NCI-H510A (cell line): ENCODE results near the gene CCDC3.
A peak's percentile ranks its signal among the peaks of the same experiment; 100 is the strongest.

Source experiments
- DNase-seq: peaks from one replicate; lab custom pipeline; 2025; lab: John Stamatoyannopoulos, UW

Gene CCDC3

DNA sequence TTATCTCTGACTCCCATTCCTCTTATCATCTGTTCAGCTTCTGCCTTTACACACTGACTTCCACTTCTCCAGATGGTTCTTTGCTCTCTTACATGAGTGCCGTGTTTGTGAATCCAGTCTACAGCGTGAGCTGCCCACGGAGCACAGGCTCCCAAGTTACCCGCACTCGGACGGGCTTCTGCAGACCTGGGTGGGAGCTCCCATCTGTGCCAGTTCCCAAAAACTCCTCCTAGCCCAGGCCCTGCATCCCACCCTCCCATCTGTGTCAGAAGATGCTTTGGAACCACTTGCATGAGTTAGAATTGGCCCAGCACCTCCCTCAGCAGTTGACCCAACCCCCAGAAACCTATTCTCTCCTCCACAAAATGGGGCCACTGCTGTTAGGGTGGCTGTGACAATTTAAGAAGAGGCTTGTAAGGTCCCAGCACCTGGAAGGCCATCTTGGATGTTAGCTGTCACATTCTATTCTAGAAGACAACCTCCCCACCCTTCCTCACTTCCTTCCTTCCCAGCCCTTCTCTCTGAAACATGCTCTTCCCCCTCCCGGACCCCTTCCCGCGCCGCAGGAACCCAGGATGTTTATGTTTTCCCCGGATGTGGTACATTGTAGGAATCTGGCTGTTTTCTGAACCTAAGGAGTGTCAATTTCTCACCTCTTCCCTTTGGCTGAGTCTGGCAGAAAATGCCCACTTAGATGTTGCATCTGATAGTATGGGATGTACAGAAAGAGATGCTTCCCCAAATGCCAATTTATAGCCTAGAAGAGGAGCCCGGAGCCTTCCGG lies 79.2 kb downstream of the CCDC3 start:
- no peak for DNase-seq

DNA sequence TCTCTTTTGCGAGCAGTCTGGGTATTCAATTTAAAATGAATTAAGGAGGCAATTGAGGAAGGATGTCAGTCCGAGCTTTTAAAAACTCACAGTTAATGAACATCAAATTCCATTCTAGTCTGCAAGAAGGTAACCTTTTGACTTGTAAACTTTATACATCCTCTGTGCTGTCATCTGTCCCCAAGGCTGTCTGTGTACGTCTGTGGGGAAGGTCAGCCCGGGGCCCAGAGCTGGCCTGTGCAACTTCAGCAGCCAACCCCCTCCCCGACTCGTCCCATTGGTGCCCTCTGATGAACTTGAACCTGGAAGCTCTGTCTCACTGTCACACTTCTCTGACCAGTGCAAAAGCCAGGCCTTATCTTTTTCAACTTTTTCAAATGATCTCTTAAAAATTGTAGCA lies 80.3 kb downstream of the CCDC3 start:
- DNase-seq, result no peak

DNA sequence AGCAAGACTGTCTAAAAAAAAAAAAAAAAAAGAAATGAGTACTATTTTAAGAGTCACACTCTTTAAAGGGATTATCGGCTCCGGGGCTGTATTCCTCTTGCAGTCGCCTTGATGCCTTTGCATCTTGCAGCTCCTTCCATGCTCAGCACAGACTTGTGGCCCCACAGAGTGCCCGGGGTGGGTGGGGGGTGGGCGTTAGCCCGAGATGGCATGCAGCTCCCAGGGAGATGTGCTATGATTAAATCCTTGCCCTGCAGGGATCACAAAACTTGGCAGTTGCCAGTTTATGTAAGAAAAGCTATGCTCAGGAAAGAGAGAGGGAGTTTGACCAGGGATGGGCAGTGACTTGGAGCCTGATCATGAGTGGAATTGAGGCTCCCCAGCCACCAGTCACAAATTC lies 81.9 kb downstream of the CCDC3 start:
- no peak for DNase-seq

DNA sequence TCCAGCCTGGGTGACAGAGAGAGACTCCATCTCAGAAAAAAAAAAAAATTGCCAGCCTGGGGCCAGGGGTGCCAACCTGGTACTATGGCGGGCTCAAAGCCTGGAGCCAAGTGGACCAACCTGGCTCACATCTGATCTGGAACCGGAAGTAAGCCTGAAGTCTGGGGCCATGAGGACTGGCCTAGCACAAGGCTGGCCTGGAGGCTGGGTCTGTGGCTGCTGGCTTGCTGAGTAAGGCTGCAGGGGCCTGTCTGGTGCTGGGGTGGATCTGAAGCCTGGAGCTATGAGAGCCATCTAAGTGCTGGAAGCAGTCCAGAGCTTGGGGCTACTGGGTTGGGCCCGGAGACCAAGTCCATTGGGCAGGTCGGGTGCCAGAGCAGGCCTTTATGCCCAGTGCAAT lies 84.9 kb downstream of the CCDC3 start:
- no peak for DNase-seq

DNA sequence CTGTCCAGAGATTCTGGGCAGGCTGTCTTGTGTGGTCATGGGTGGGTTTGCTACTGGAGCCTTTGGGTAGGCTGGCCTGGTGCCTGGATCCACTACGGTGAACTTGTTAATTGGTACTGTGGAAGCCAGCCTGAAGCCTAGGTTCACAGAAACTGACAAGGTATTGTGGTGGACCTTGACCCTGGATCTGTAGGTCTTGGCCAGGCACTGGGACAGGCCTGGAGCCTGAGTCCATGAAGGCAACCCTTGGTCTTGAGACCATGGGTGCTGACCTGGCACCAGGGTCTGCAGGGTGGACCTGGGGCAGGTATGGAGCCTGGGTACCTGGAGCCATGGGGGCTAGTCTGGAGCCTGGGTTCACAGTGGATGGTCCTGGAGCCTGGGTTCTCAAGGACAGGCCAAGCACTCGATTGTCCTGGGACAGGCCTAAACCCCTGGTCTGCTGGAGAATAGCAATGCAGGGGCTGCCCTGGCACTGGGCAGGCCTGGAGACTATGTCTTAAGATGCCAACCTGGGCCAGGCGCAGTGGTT lies 85.8 kb downstream of the CCDC3 start:
- no peak for DNase-seq

DNA sequence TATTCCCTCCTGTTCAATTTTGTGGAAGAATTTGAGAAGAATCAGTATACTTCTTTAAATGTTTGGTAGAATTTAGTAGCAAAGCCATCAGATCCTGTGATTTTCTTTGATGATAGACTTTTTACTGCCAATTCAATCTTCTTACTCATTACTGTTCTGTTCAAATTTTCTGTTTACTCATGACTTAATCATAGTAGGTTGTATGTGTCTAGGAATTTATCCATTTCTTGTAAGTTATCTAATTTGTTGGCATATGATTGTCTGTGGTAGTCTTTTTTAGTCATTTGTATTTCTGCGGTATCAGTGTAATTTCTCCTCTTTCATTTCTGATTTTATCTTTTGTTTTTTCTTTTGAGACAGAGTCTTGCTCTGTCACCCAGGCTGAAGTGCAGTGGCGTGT lies 87.4 kb downstream of the CCDC3 start:
- no peak for DNase-seq

DNA sequence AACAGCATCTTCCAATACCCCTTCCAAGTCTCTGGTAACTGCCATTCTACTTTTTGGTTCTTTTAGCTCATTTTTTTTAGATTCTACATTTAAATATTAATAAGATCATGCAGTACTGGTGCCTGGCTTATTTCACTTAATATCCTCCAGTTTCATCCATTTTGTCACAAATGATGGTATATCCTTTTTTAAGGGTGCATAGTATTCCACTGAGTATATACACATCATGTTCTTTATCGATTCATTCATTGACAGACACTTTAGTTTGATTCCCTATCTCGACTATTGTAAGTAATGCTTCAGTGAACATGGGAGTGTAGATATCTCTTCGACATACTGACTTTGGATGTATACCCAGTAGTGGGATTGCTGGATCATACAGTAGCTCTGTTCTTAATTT lies 89.7 kb downstream of the CCDC3 start:
- DNase-seq, result no peak

DNA sequence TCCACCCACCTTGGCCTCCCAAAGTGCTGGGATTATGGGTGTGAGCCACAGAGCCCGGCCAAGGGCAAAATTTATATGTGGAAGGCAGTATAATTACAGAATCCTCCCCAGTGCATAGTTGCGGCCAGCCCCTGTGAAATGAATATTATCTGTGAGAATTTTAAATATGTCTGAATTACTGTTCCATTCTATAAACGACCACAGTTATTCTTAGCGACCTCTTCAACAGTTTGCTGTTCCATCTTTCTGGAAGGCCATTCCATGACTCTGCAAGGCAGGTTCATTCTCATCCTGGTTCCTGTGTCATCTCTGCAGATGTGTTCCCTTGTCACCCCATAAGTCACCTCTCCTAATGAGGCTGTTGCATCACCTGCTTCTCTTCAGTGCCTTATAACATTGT lies 90.7 kb downstream of the CCDC3 start:
- no peak for DNase-seq

DNA sequence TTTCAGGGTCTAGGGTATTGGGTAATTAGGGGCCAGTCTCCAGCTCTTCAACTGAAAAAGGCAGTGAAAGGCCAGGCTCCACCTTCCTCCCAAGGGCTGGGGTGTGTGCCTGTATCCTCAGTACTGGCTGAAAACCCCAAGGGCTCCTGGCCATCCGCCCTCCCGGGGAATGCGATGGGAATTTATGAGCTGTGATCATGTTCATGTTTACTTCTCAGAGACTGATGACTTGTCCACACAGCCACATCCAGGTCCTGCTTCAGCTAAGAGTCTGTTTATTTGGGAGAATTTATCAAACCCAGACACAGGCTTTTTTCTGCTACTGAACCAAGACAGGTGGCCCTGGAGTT lies 91.7 kb downstream of the CCDC3 start:
- DNase-seq, result no peak

DNA sequence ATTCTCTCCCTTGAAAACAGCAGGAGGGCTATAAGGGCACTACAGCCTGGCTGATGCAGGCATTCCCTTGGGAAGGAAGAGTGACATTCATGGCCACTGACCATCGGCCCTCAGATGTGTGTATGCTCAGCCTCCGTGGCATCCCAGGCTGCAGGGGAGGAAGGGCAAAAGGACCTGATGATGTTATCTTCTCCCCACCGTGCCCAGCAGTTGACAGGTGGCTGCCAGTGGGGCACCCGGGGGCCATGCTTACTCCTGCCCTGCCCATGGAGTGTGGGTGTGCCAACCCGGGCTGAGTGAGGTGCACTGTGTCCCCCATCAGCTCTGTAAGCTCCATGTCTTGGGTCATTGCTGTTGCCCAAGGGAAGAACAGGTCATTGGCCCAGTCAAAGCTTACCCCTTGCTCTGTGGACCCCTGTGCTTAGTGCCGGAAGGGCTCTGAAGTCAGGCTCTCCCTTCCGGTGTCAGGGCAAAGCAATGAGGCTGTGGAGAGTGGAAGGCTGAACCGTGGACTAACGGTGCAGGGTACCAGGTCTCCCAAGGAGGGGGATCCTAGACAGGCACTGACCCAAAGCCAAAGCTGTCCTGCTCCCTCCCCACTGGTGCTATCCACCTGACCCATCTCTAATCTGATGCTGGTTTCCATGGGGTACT lies 92.2 kb downstream of the CCDC3 start:
- no peak for DNase-seq

DNA sequence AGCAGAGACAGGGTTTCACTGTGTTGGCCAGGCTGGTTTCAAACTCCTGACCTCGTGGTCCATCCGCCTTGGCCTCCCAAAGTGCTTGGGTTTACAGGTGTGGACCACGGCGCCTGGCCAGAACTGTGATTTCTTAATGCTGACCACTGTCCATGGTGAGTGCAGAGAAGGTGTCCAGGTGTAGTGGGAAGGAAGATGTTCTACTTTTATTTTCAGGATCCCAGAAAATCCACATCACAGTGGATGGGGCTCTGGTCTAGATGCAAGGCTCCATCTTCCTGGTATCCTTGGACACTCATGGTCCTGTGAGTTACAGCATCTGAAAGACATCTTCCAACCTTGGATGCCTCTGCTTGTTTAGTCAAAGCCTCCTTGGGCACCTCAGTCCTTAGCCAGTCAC lies 92.7 kb downstream of the CCDC3 start:
- DNase-seq, result no peak

DNA sequence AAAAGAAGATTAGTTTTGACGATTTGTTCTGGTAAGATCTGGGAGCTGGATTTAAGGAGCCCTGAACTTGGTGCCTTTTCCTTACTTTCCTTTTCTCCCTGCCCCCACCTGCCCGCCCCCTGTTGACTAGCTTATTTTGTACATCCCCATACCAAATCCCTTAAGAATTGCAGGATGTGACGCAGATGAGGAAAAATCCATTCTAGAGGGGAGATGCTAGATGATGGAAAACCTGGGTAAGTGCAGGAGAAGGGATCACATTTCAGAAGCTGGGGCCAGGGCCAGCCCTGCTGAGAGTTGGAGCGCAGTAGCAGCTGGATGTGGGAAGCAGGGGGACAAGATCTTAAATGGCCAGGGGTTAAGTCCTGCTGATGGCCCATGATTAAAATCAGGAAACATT lies 93.9 kb downstream of the CCDC3 start:
- no peak for DNase-seq

DNA sequence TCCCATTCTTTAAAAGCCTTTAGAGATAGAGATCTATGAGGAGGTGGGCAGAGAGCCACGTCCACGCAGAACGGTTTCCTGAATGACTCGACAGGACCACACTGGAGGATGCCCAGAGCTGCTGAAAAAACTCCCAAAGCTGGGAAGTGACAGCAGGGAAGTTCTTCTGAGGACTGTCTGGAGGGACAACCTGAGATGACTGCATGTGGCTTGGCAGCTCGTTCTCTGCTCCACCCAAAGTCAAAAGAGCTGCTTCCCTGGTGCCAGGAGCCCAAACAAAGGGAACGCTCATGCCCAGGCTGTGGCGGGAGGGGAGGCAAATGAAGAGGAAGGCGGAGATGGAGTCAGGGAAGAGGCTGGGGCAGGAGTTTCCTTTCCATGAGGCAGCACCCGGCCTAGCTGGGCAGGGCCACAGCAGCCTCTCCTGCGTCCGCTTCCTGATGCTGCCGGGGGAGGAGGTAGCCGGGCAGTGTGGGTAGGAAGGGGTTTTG lies 95.4 kb downstream of the CCDC3 start:
- no peak for DNase-seq

DNA sequence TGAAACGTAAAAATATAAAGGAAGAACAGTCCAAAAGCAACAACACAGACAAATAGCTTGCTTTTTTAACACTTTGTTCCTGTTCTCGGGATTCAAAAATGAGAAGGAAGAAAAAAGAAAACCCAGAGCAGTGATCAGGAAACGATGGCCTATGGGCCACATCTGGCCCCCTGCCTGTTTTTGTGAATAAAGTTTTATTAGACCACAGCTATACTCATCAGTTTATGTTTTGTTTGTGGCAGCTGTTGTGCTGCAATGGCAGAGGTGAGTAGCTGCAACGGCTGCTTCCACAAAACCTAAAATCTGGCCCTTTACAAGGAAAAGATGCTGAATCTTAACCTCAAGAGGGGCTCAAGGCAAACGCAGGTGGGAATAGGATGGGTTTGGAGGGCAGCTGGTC lies 96.4 kb downstream of the CCDC3 start:
- DNase-seq, result no peak

DNA sequence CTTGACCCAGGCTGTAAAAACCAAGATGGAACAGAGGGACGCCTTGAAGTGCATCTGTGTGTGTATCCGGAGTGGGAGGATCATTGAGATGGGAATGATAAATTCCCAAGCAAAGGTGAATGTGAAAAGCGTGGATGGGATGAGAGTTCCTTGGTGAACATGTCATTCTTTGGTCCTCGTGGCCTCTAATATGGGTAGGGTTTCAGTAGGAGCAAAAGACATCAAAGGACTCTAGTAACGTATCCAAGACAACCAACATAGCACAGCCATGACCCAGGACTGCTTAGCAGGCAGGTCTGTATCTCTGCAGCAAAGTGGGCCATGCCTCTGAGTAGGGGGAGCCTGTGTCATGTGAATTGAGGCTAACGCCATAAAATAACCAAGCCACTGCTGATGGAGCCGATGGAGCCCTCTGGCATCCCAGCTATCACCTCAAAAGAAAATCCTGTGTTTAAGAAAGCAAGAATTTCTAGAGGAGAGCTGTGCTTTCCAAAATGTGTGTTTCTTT lies 98.6 kb downstream of the CCDC3 start:
- no peak for DNase-seq

DNA sequence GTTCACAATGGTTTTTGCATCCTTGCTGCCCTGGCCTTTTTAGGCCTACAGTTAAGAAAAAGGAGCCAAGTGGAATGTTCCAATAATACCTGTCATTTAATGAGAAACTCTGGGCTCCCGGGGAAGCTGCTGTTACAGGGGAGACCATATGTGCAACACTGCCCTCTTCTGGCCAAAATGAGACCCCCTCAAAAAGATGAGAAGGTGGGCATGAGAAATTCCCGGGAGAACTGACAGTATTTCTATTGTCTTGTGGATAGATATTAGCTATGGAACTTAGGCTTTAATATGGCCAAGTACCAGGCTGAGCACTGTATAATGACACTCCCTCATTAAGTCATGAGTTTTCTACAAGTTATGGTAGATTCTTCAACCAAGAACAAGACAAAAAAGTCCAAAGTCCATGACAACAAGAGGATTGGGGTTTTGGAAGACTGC lies 99.4 kb downstream of the CCDC3 start:
- DNase-seq, result peak; percentile 44

DNA sequence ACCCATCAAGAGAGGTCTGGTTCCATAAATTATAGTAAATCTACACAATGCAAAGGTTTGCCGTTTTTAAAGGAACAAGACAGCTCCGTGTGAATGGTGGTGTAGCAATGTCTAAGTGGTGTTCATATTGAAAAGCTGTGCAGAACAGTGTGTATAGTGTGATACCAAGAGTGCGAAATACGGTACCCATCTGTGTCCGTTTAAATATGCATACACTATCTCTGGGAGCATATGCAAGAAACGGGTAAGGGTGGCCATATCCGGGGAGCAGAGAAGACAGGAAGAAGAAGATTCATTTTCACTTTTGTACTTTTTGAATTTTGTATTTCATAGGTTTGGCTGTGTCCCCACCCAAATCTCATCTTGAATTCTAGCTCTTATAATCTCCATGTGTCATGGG lies 102.0 kb downstream of the CCDC3 start:
- no peak for DNase-seq

DNA sequence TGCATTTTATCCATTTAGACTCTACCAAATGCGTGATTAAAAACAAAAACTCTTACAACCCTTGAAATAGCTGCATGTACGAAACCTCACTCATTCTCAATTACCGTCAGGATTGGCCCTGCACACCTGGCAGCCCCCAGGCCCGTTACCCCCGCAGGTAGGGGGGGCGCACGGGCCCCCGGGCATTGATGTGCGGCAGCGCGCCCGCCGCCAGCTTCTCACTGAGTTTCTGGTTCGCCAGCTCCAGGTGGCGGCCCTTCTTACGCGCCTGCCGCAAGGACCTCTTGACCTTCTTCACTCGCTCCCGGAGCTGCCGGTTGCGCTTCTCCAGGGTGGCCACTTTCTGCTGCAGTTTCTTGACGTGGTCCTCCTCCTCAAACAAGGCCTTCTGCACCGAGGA lies 103.2 kb downstream of the CCDC3 start:
- no peak for DNase-seq

DNA sequence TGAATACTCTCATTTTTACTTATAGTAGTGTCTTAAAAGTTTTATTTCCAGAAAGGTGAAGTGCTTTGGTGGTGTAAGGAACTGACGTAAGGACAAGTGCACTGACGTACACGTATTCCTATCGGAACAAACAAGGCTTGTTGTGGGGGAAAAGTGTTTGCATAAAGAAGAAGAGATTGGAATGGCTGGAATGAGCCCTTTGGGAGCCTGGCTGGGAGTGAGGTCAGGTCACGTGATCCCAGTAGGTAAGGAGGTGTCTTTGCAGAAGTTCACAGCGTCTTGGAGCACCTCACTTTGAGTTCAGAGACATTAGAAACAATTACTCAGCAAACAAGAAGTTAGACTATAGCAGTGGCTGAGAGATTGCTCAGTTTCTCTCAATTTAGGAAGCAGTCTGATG lies 104.2 kb downstream of the CCDC3 start:
- DNase-seq, result no peak

DNA sequence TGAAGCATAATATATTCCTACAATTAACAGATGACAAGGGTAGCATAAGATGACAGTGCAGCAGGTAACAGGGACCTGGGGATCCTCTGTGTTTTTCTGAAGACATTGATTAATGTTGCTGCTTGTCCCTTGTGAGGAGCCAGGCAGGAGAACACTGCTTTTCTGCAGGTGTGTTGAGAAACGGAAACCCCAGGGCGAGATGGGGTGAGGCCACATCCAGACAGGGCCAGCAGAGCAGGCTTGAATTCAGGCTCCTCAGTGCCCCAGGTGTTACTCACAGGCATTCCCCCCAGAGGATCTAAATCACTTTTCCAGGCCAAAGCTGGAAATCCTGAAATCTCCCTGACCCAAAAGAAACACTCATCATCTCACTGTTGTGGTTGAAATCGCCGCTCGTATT lies 105.3 kb downstream of the CCDC3 start:
- no peak for DNase-seq

DNA sequence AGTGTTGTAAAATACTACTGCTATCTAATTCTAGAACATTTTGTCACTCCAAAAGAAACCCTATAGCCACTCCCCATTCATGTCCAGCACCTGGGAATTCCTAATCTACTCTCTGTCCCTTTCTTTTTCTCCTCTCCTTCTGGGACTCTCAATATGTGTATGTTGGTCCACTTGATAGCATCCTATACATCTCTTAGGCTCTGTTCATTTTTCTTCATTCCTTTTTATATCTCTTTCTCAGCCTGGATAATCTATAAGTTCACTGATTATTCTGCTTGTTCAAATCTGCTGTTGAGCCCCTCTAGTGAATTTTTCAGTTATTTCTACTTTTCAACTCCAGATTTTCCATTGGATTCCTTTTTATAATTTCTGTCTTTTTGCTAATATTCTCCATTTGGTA lies 108.6 kb downstream of the CCDC3 start:
- no peak for DNase-seq

DNA sequence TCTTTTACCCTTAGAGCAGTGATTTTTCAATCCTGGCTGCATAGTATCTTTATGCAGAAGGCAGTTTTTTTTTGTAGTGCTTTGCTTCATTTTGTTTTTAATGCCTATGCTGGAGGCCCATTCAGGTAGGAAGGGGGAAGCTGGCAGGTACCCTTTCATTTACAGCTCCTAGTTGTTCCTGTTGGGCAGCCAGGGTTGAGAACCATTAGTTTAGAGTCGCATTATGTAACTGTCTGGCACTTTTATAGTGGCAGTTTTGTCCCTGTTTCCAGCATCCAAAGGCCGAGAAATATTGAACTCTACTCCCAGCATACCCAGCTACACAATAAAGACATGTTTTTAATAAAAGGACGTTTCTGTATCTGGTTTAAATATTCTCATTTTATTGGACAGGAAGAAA lies 110.6 kb downstream of the CCDC3 start:
- DNase-seq, result no peak

DNA sequence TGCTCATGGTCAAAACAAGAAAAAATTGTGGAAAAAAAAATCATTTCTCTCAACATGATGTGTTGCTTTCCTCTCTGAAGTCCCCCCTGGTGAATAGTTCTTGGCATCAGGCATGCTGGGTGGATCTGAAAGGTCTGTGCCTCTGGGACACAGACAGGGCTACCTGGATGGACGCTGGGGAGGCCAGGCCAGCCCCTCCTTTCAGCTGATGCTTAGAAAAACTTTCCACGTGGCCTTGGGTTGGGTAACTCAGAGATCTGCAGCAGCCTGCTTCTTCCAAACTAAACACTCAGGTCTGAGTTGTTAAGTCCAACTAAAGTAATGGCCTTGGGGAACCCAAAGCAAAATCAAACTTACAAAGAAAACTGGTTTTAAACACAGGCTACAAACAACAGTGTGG lies 113.0 kb downstream of the CCDC3 start:
- DNase-seq, result no peak
